ENCODE results near the gene TNFSF11. TPM values are rescaled to one million over a fixed set of nuclear protein-coding genes. Genes with fewer than 3 reads are reported as not detected.

The TNFSF11 gene
- total and polyA plus RNA-seq, 2 donors: 1.6 to 2.8 TPM

DNA sequence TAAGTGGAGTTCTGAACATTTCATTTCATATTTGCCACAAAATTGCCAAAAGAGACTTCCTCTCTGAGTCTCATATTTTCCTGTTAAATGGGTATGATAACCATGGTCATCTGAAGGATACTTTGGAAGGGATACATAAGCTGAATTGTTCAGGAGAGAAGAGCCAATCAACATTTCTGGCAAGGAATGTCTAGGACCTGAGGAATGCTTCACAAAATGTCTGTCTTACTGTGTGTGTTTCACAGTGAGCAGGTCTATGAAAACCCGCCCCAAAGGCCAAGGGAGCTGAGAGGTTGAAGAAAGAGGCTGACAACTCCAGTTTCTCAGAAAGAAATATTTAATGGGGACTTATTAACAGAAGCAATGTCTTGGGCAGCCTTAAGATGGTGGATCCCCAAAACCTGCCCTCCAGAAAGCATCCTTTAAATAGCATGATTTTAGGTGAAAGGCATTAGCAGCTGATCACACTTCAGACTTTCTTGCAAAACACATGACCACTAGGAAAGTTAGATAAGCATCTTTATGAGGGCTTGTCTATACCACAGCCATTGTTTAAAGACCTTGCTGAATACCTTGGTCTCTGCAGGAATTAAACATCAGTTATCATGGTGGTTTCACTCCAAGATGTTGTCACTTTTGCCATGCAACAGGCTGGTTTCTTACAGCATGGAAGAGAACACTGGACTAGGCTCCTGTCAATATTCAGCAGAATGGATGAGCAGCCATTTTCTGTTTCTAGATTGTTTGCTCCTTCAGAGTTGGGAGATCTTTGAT is 78.9 kb downstream of the TNFSF11 start:
- WGBS: 98% methylated on average over 1 of the region's 1 CpG
- no peak overlapping the region for H3K27ac ChIP-seq (ENCODE audit: low read depth in 1 of 2, low read length in 1 of 2)
- H3K9me3 ChIP-seq (ENCODE audit: control insufficient read depth in 2 of 2, insufficient read depth in 1 of 2, low read length in 1 of 2): no peaks in the 10 kb centered on the region
- no peak for DNase-seq (ENCODE audit: low read depth in 6 of 9, low spot score in 9 of 9)
- H3K27me3 ChIP-seq (ENCODE audit: control insufficient read depth in 2 of 2, insufficient read depth in 1 of 2, low read length in 1 of 2): no peaks in the 10 kb centered on the region
- H3K36me3 ChIP-seq (ENCODE audit: control insufficient read depth in 2 of 2, insufficient read depth in 2 of 2, low read length in 1 of 2): no peaks in the 10 kb centered on the region
- H3K4me1 ChIP-seq (ENCODE audit: control insufficient read depth in 2 of 2, insufficient read depth in 2 of 2, low read length in 2 of 2): no peaks in the 10 kb centered on the region
- H3K4me3 ChIP-seq (ENCODE audit: low read length in 2 of 2): no peak overlapping the region

- peak in 4 of 9 donors; percentile 6 to 19 (median 6) for DNase-seq (ENCODE audit: low read depth in 6 of 9, low spot score in 9 of 9)
- no peaks in the 10 kb centered on the region for H3K27me3 ChIP-seq (ENCODE audit: control insufficient read depth in 2 of 2, insufficient read depth in 1 of 2, low read length in 1 of 2)
- no peaks in the 10 kb centered on the region for H3K9me3 ChIP-seq (ENCODE audit: control insufficient read depth in 2 of 2, insufficient read depth in 1 of 2, low read length in 1 of 2)
- WGBS: 72% methylated on average over 3 of the region's 3 CpGs
- no peaks in the 10 kb centered on the region for H3K4me1 ChIP-seq (ENCODE audit: control insufficient read depth in 2 of 2, insufficient read depth in 2 of 2, low read length in 2 of 2)
- H3K27ac ChIP-seq (ENCODE audit: low read depth in 1 of 2, low read length in 1 of 2): no peak overlapping the region
- H3K36me3 ChIP-seq (ENCODE audit: control insufficient read depth in 2 of 2, insufficient read depth in 2 of 2, low read length in 1 of 2): no peaks in the 10 kb centered on the region
- H3K4me3 ChIP-seq (ENCODE audit: low read length in 2 of 2): no peak overlapping the region
Measured at GRCh38 chr13:42653679-42654078, 79.7 kb downstream of the TNFSF11 start.

DNA sequence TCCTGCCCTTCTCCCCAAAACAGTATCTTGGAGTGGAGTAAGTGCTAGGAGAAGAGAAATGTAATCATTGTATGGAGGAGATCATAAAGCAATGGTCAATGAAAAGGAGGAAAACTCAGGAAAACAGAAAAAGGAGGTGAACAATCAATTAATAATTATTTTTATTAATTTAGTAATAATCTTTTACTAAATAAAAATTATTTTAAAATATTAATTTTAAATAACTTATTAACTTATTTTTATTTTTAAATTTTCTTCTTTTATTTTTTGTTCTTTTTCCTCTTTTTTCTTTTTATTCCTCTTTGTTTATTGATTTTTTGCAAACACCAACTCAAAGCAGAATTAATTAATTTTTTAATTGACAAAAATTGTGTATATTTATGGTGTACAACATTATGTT is 80.3 kb downstream of the TNFSF11 start:
- Histone ChIP-seq H3K4me3 (ENCODE audit: low read length in 2 of 2) (no peak overlapping the region), H3K27me3 (ENCODE audit: control insufficient read depth in 2 of 2, insufficient read depth in 1 of 2, low read length in 1 of 2) (no peaks in the 10 kb centered on the region), H3K36me3 (ENCODE audit: control insufficient read depth in 2 of 2, insufficient read depth in 2 of 2, low read length in 1 of 2) (no peaks in the 10 kb centered on the region), H3K27ac (ENCODE audit: low read depth in 1 of 2, low read length in 1 of 2) (no peak overlapping the region), H3K9me3 (ENCODE audit: control insufficient read depth in 2 of 2, insufficient read depth in 1 of 2, low read length in 1 of 2) (no peaks in the 10 kb centered on the region), H3K4me1 (ENCODE audit: control insufficient read depth in 2 of 2, insufficient read depth in 2 of 2, low read length in 2 of 2) (no peaks in the 10 kb centered on the region)
- DNase-seq (ENCODE audit: low read depth in 6 of 9, low spot score in 9 of 9): no peak

- Histone ChIP-seq H3K36me3 (ENCODE audit: control insufficient read depth in 2 of 2, insufficient read depth in 2 of 2, low read length in 1 of 2) (no peaks in the 10 kb centered on the region), H3K27ac (ENCODE audit: low read depth in 1 of 2, low read length in 1 of 2) (no peak overlapping the region), H3K9me3 (ENCODE audit: control insufficient read depth in 2 of 2, insufficient read depth in 1 of 2, low read length in 1 of 2) (no peaks in the 10 kb centered on the region), H3K27me3 (ENCODE audit: control insufficient read depth in 2 of 2, insufficient read depth in 1 of 2, low read length in 1 of 2) (no peaks in the 10 kb centered on the region), H3K4me3 (ENCODE audit: low read length in 2 of 2) (no peak overlapping the region), H3K4me1 (ENCODE audit: control insufficient read depth in 2 of 2, insufficient read depth in 2 of 2, low read length in 2 of 2) (no peaks in the 10 kb centered on the region)
- WGBS: 87% methylated on average over 1 of the region's 1 CpG
- no peak for DNase-seq (ENCODE audit: low read depth in 6 of 9, low spot score in 9 of 9)
Measured at GRCh38 chr13:42654722-42655121, 80.8 kb downstream of the TNFSF11 start.

DNA sequence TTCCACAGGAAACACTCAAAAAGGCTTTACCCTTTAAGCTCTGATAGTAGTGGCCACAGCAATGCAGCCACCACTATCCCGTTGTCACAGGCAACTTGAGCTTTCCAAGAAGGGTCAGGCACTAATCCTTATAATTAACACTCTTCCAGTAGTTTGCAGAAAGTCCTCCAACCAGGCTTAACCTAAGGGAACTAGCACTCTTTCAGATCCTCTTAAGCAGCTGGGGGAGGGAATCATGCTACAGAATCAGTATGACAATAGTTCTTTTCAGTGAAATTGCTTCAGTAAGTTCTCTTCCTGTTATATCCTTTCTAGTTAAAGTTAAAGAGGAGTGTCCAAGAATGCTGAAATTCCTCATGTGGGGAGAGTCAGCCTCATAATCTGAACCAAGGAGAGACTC is 82.2 kb downstream of the TNFSF11 start:
- no peaks in the 10 kb centered on the region for H3K4me1 ChIP-seq (ENCODE audit: control insufficient read depth in 2 of 2, insufficient read depth in 2 of 2, low read length in 2 of 2)
- H3K27ac ChIP-seq (ENCODE audit: low read depth in 1 of 2, low read length in 1 of 2): no peak overlapping the region
- H3K27me3 ChIP-seq (ENCODE audit: control insufficient read depth in 2 of 2, insufficient read depth in 1 of 2, low read length in 1 of 2): no peaks in the 10 kb centered on the region
- H3K9me3 ChIP-seq (ENCODE audit: control insufficient read depth in 2 of 2, insufficient read depth in 1 of 2, low read length in 1 of 2): no peaks in the 10 kb centered on the region
- no peak overlapping the region for H3K4me3 ChIP-seq (ENCODE audit: low read length in 2 of 2)
- no peaks in the 10 kb centered on the region for H3K36me3 ChIP-seq (ENCODE audit: control insufficient read depth in 2 of 2, insufficient read depth in 2 of 2, low read length in 1 of 2)
- no peak for DNase-seq (ENCODE audit: low read depth in 6 of 9, low spot score in 9 of 9)
- WGBS: 86% methylated on average over 1 of the region's 1 CpG

- H3K4me3 ChIP-seq (ENCODE audit: low read length in 2 of 2): no peak overlapping the region
- no peaks in the 10 kb centered on the region for H3K4me1 ChIP-seq (ENCODE audit: control insufficient read depth in 2 of 2, insufficient read depth in 2 of 2, low read length in 2 of 2)
- no peaks in the 10 kb centered on the region for H3K9me3 ChIP-seq (ENCODE audit: control insufficient read depth in 2 of 2, insufficient read depth in 1 of 2, low read length in 1 of 2)
- no peak overlapping the region for H3K27ac ChIP-seq (ENCODE audit: low read depth in 1 of 2, low read length in 1 of 2)
- no peaks in the 10 kb centered on the region for H3K36me3 ChIP-seq (ENCODE audit: control insufficient read depth in 2 of 2, insufficient read depth in 2 of 2, low read length in 1 of 2)
- no peak for DNase-seq (ENCODE audit: low read depth in 6 of 9, low spot score in 9 of 9)
- WGBS: 95% methylated on average over 5 of the region's 5 CpGs
- H3K27me3 ChIP-seq (ENCODE audit: control insufficient read depth in 2 of 2, insufficient read depth in 1 of 2, low read length in 1 of 2): no peaks in the 10 kb centered on the region
Measured at GRCh38 chr13:42656958-42657357, 83.0 kb downstream of the TNFSF11 start.

Other genes starting within 250 kb of the TNFSF11 start
- gene FAM216B, start 207.4 kb downstream of the TNFSF11 start, total RNA-seq: 0.05 TPM
- gene FAM216B, start 207.4 kb downstream of the TNFSF11 start, polyA plus RNA-seq: 0.14 TPM